Stimulated activated CD8-positive, alpha-beta memory T cell treated with anti-CD3 and anti-CD28 coated beads, Interleukin-15, amount 100 ng/mL, for 4 hours (primary cell): Measurements from ENCODE around the gene SLC16A12.

Experiments
- DNase-seq, 2 donors: peaks; one replicate each; pipeline ENCODE4 v3.0.0-alpha.2; 2020; ENCODE audit warnings: low read depth in 2 of 2

SLC16A12 gene

GRCh38 chr10:89505640-89506275 lies 29.6 kb downstream of the SLC16A12 start:
- DNase-seq, result no peak

DNA sequence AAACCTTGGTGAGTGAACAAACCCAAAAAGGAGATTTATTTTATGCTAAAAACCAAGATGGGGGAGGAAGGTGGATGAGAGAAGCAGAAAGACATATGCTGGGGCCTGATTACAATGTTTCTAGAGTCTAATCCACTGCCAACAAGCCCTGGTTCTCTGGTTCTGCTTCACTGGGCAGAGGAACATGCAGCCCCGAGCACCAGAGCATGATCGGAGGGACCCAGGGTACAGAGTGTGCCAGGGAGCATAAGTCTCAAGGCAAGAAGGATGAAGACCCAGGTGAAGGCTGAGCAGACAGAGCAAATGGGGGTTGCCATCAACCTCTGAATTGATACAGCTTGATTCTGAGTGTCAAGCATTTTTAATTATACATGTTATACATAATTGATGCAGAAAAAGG lies 30.7 kb downstream of the SLC16A12 start:
- DNase-seq, result no peak

DNA sequence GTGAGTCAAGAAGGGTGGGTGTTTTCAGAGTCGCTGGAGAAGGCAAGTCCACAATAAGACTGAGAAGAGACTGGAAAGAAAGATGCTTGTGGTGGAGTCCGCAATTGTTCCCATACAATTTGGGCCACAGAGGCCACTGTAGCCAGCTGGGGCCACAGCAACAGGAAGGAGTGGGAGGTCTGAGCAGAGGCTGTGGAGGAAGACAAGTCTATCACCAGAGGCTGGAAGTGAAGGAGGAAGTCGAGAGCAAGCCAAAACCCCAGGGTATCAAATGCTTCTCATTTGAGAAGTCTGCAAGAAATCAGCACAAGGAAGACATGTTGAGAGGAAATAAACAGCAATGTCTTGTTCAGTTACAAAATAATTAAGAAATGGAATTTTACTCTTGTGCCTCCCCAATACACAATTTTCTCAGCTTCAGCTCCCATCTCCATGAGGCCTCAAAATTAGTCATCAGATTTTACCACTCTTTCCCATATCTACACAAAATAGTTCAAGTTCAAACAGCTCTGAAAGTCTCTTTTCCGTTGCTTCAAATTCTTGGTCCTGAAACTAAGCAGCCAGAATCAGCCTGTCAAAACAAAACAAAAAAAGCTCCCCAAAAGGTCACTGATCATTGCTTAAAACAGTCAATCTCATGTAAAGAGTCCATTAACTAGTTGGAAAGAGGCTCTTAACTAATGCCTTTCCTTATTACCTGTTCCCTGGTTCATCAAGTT lies 31.6 kb downstream of the SLC16A12 start:
- no peak for DNase-seq

DNA sequence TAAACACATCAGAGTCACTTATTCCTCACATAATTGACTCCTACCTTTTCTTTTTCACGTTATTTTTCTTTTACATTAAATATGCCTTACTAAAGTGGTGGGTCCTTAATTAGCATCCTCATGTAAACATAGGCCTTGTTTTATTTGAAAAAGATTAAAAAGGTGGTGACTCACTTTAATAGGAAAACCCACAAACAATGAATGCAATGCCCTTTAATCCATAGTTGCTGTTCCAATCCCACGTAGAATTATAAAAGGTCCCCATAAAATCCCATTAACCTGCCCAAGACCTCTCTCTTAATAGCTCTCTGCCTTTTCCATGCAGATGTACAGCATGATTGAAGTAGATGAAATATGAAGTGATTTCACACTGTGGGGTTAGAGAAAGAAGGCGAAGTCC lies 32.2 kb downstream of the SLC16A12 start:
- no peak for DNase-seq

- DNase-seq, result no peak
Measured at GRCh38 chr10:89502549-89502948, 32.8 kb downstream of the SLC16A12 start.

GRCh38 chr10:89494575-89494974 lies 40.8 kb downstream of the SLC16A12 start:
- no peak for DNase-seq

- DNase-seq, result no peak
Measured at GRCh38 chr10:89494068-89494467, 41.3 kb downstream of the SLC16A12 start.

GRCh38 chr10:89491932-89492331 lies 43.5 kb downstream of the SLC16A12 start:
- DNase-seq, result no peak

DNA sequence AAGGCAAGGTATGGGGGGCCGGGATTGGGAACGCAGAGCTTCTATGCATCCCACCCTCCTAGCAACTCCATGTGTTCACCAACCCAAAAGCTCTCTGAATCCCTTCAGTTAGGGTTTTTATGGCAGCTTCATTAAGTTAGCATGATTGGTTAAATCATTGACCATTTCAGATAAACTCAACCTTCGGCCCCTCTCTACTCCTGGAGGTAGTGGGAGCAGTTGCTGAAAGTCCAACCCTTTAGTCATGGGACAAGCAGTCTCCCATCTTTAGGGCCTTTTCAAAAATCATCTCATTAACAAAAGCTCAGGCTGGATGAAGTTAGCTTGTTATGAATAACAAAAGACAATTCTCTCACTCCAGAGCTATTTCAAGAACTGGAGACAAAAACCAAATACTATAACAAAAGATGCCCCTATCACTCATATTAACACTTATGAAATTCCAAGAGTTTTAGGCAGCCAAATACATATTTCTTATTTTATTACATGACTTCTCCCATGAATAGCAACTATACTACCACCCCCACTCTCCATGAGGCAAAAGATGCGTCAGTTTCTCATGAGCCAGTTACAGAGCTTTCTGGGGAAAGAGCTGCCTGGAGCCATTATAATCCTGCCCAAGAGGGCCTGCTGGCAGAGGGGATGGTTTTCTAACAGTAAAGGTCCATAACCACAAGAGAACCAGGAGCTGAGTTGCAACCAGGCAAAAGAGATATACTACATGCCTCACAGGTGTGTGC lies 44.6 kb downstream of the SLC16A12 start:
- DNase-seq, result no peak

DNA sequence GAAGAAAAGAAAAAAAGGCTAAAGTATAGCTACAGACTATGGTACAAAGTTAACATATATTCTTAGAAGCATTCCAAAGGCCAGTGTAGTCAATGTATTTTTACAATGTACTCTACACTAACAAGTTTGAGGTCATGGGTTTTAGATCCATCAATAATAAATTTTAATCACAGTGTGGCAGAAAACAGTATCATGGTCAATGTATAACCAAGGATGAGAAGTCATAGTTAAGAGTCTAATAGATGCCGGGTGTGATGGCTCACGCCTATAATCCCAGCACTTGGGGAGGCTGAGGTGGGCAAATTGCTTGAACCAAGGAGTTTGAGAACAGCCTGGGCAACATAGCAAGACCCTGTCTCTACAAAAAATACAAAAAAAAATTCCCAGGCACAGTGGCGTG lies 53.1 kb downstream of the SLC16A12 start:
- no peak for DNase-seq

- DNase-seq, result no peak
Measured at GRCh38 chr10:89481662-89482061, 53.7 kb downstream of the SLC16A12 start.

GRCh38 chr10:89479771-89480446 lies 55.5 kb downstream of the SLC16A12 start:
- DNase-seq, result no peak

DNA sequence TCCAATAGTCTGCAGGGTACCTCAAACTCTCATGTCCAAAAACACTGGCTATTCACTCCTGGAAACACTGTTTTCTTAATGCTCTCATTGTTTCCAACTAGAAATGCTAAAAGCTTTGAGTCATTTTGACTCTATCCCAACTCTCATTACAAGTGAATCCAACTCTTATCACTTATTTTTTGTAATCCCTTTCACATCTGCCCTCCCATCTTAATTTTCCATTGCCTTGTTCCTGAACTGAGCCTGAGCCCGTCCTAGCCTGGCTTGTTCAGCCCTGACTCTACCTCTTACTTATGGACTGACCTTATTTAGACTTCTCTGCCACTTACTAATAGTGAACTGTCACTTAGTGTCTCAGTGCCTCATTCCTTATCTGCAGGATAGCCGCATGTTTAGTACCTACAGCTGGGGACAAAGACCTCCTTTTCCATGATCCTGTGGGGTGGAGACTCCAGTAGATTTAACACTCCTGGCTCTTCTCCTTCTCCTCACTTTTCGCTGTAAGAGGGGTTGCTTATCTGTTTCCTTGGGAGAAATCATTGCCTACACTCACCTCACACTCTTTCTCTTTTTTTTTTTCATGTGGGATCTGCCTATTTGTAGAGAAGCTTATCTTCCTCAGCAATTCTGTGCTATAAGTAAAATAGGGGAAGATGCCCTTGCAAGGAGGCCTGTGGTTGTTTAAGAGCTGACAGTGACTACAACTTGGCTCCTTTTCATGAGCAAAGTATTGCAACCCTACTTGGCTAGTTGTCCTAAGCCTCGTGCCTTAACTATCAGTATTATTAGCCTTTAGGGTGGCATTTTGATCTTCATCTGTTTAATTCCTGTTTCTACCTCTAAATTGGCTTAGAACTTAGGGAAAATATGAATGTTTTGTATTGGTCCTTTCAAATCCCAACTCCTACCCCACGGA lies 56.4 kb downstream of the SLC16A12 start:
- no peak for DNase-seq

GRCh38 chr10:89478085-89478738 lies 57.2 kb downstream of the SLC16A12 start:
- DNase-seq, result no peak

DNA sequence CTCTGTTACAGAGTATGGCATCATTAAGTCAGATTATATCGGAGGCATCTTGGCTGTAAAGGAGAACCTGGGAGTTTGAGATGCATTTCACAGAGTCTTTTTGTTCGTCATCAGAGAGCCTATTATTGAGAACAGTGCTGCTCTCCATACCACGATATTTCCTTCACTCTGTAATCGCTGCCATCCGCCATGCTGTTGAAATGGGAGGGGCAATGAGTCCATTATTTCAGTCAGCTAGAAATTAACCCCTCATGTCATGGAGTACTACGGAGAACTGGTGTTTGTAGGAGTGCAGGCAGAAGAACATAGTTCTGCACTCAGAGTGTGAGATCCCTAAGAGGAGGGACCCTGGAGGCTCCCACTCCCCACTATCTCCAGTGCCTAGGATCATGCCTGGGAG lies 59.2 kb downstream of the SLC16A12 start:
- DNase-seq, result no peak

GRCh38 chr10:89475591-89475998 lies 59.8 kb downstream of the SLC16A12 start:
- DNase-seq, result no peak

- DNase-seq, result no peak
Measured at GRCh38 chr10:89475125-89475524, 60.3 kb downstream of the SLC16A12 start.

DNA sequence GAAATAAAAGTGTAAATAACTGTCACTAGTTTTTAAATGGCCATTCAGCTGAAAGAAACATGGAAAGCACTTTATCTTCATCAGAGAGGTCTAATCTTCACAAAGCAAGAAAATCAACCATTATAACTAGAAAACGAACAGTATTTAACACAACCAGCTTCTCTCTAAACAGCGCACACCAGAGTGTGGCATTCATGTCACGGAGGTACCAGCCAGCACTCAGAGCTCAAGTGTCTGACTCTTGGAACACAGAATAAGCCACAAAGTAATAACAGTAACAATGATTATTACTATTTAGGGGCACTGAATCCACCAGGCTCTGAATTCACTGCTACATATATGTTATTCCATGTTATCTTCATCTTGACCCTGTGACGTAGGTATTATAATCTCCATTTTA lies 60.9 kb downstream of the SLC16A12 start:
- DNase-seq, result no peak

DNA sequence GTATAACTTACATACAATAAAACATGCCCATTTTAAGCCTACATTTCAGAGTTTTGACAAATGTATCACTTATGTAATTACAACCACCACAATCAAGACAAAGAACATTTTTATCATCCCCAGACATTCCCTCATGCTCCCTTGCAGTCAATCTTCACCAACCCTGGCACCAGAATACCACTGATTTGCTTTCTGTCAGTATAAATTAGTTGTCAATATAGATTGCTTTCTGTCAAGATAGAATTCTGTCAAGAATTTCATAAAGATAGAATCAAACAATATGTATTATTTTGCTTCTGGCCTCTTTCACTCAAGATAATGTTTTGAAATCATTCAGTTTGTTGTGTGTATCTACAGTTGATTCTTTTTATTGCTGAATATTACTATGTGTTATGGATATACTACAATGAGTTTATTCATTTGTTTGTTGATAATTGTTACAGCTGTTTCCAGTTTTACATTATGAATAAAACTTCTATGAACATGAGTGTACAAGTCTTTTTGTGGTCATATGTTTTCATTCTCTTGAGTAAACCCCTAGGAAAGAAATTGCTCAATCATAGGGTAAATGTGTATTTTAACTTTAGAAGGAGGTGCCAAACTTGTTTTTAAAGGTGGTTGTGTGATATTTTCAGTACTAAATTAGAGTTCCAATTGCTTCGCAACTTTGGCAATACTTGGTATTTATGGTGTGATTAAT lies 64.1 kb downstream of the SLC16A12 start:
- DNase-seq, result no peak

DNA sequence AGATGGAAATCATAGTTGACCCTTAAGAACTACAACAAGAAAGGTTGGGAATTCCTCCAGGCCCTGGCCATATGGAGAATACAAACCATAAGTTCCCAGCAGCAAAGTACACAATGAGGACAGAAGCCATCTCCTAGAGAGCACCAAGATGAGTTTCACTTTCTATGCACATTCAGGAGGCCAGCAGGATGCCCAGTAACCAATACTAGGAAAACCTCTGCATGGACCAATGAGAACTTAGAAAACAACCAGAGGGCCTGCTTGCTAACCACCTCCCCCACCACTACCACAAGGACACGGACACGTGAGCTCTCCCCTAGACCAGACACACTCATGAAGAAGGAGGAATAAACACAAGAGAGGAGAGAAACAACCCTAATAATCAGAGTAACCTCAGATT lies 64.8 kb downstream of the SLC16A12 start:
- DNase-seq, result no peak
